ENCODE measurements around the gene KCNQ1. TPM values are rescaled to one million over a fixed set of nuclear protein-coding genes. Genes with fewer than 3 reads are reported as not detected.

The KCNQ1 gene
- total and polyA plus RNA-seq, 2 of the 13 experiments (the other 11 are each of a cell fraction or from before 2014, with no cell fraction given) = 0.02 to 0.08 TPM

- H3K27ac ChIP-seq (ENCODE audit: extremely low read length, insufficient read depth, low read length) = no peak overlapping the region
- no peak overlapping the region for H3K4me2 ChIP-seq (ENCODE audit: low read depth, low read length)
- BruUV-seq (replicated peaks) = no TSS peak
- peaks cover 17% of the 10 kb centered on the region for H3K4me1 ChIP-seq (ENCODE audit: insufficient read depth, low read length)
- in situ Hi-C loops (cut with HindIII; ENCODE audit: extremely low pct_ligation_motif_present, low pct_unique_long_range_greater_than_20kb) (loop anchor here (5.0 kb wide), 2 partner anchors 205 to 465 kb away; no protein-coding TSS in a partner anchor), intact Hi-C loops (cut with micrococcal nuclease; ENCODE audit: unreplicated experiment) (no loop called here)
- peaks cover 0 to 8% of the 10 kb centered on the region in 2 experiments; a peak in 4 of 5 replicates for H3K27me3 ChIP-seq (ENCODE audit: control insufficient read depth in 1 of 2, insufficient read depth in 2 of 2, low read length in 2 of 2)
- no peaks in the 10 kb centered on the region for H3K79me2 ChIP-seq (ENCODE audit: insufficient read depth, low read length)
- H3K9ac ChIP-seq (ENCODE audit: insufficient read depth, low read depth, low read length) = no peak overlapping the region
- H2AFZ ChIP-seq (ENCODE audit: low read length) = no peak overlapping the region
- H3K4me3 ChIP-seq (replicated peaks in 1 of 3; ENCODE audit: insufficient read depth in 1 of 3, low read depth in 2 of 3, low read length in 3 of 3) = no peak overlapping the region
- H3K36me3 ChIP-seq (replicated peaks in 1 of 2; ENCODE audit: control insufficient read depth in 1 of 2, insufficient read depth in 2 of 2, low read length in 2 of 2) = no peaks in the 10 kb centered on the region
- no peaks in the 10 kb centered on the region for H3K9me3 ChIP-seq (ENCODE audit: low read length)
- DNase-seq (ENCODE audit: low spot score) (no peak), FAIRE-seq (no peak), ATAC-seq (no peak)
- H4K20me1 ChIP-seq (ENCODE audit: insufficient read depth, low read length) = no peaks in the 10 kb centered on the region
- ChIA-PET POLR2A (no interaction called here), CTCF (ENCODE audit: low intra/inter-chr PET ratio, low total read pairs) (no interaction called here)
- WGBS (ENCODE audit: low lambda C conversion rate) = 61% methylated on average over 4 of the region's 6 CpGs
- no peak for TF ChIP-seq JARID2 (CRISPR knock-in tag; IDR thresholded peaks at IDR 0.05; ENCODE audit: insufficient replicate concordance)
- TF ChIP-seq IKZF1 (IDR thresholded peaks at IDR 0.05) = no peak
- no peak for TF ChIP-seq PAX8 (CRISPR knock-in tag; IDR thresholded peaks at IDR 0.05; ENCODE audit: borderline replicate concordance)
- no peak for TF ChIP-seq ZNF512 (CRISPR knock-in tag; IDR thresholded peaks at IDR 0.05)
- no peak for TF ChIP-seq ZNF142 (CRISPR knock-in tag; IDR thresholded peaks at IDR 0.05)
- no peak for TF ChIP-seq ZNF225 (CRISPR knock-in tag; IDR thresholded peaks at IDR 0.05)
- TF ChIP-seq NFE2L1 (CRISPR knock-in tag; IDR thresholded peaks at IDR 0.05; ENCODE audit: borderline replicate concordance) = no peak
- no peak for TF ChIP-seq NR3C1 (CRISPR knock-in tag; IDR thresholded peaks at IDR 0.05)
- TF ChIP-seq MYPOP (CRISPR knock-in tag; IDR thresholded peaks at IDR 0.05) = no peak
- no peak for TF ChIP-seq ZNF772 (CRISPR knock-in tag; IDR thresholded peaks at IDR 0.05)
- no peak for TF ChIP-seq TBP (CRISPR knock-in tag; IDR thresholded peaks at IDR 0.05)
- no peak for TF ChIP-seq BRF2 (CRISPR knock-in tag; IDR thresholded peaks at IDR 0.05)
- TF ChIP-seq ZNF121 (CRISPR knock-in tag; IDR thresholded peaks at IDR 0.05) = no peak
- TF ChIP-seq ZNF296 (CRISPR knock-in tag; conservative IDR thresholded peaks at IDR 0.05) = no peak
- TF ChIP-seq HCFC1 (IDR thresholded peaks at IDR 0.05; ENCODE audit: low read depth, low read length) = no peak
- no peak for TF ChIP-seq ZNF549 (CRISPR knock-in tag; IDR thresholded peaks at IDR 0.05)
Measured at GRCh38 chr11:2897048-2897447, 452.2 kb downstream of the KCNQ1 start.

All from HepG2 (cell line).